EL (cell line): ENCODE measurements around the gene HSD17B3.

Source experiments
- DNase-seq: peaks from one replicate; pipeline ENCODE4 v3.0.0-alpha.2; 2016

The HSD17B3 gene

GRCh38 chr9:96232164-96232538 lies 69.8 kb downstream of the HSD17B3 start:
- no peak for DNase-seq

- DNase-seq = no peak
These were observed 72.0 kb downstream of the HSD17B3 start for GRCh38 chr9:96230002-96230401.

- no peak for DNase-seq
These were observed 79.8 kb downstream of the HSD17B3 start for GRCh38 chr9:96222132-96222531.

- no peak for DNase-seq
These were observed 82.1 kb downstream of the HSD17B3 start for GRCh38 chr9:96219900-96220257.

- DNase-seq = no peak
These were observed 82.7 kb downstream of the HSD17B3 start for GRCh38 chr9:96219026-96219899.

GRCh38 chr9:96217754-96218693 lies 84.0 kb downstream of the HSD17B3 start:
- DNase-seq = peak; percentile 55

- no peak for DNase-seq
These were observed 84.7 kb downstream of the HSD17B3 start for GRCh38 chr9:96217294-96217707.

GRCh38 chr9:96216583-96216982 lies 85.4 kb downstream of the HSD17B3 start:
- DNase-seq = no peak

GRCh38 chr9:96215841-96216240 lies 86.1 kb downstream of the HSD17B3 start:
- DNase-seq = no peak

- DNase-seq = no peak
These were observed 87.3 kb downstream of the HSD17B3 start for GRCh38 chr9:96214635-96215034.

- peak; percentile 70 for DNase-seq
These were observed 92.3 kb downstream of the HSD17B3 start for GRCh38 chr9:96209407-96210271.

- no peak for DNase-seq
These were observed 95.7 kb downstream of the HSD17B3 start for GRCh38 chr9:96206156-96206751.

GRCh38 chr9:96204853-96205252 lies 97.1 kb downstream of the HSD17B3 start:
- no peak for DNase-seq

- DNase-seq = no peak
These were observed 98.0 kb downstream of the HSD17B3 start for GRCh38 chr9:96203867-96204501.

GRCh38 chr9:96202971-96203780 lies 98.8 kb downstream of the HSD17B3 start:
- no peak for DNase-seq

GRCh38 chr9:96201140-96201539 lies 100.8 kb downstream of the HSD17B3 start:
- DNase-seq = no peak

GRCh38 chr9:96199006-96199405 lies 103.0 kb downstream of the HSD17B3 start:
- DNase-seq = no peak

- DNase-seq = no peak
These were observed 106.4 kb downstream of the HSD17B3 start for GRCh38 chr9:96195541-96195940.

- no peak for DNase-seq
These were observed 108.7 kb downstream of the HSD17B3 start for GRCh38 chr9:96193236-96193755.

GRCh38 chr9:96192710-96193109 lies 109.3 kb downstream of the HSD17B3 start:
- no peak for DNase-seq

- DNase-seq = no peak
These were observed 112.0 kb downstream of the HSD17B3 start for GRCh38 chr9:96189995-96190394.
